ENCODE data around the gene SAMD8. TPM values are rescaled to one million over a fixed set of nuclear protein-coding genes. Genes with fewer than 3 reads are reported as not detected.
"Not testable (repeated sequence)": the region's sequence is repeated elsewhere in the genome, so short reads cannot be mapped to it uniquely, and the experiment has no call there.

The SAMD8 gene
- total RNA-seq, 1 experiment from 2014 or later = 23.6 TPM

DNA sequence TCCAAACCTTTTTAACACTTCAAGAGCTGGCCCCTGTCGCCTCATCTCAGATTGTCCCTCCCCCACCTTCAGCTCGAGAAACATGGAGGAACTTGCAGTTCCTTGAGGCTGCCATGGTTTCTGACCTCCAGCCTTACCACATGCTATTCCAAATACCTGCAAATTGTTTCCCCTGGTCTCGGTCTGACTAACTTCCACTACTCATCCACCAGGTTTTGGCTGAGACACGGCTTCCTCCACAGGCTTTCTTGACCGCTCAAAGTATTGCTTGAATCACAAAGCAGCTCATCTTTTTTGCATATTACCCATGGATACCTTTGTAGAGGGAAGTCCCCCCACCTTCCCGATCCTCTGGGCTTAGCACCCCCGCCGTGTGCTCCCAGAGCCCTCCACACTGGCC, 5.2 kb upstream of the SAMD8 start:
- Histone ChIP-seq H2AFZ (ENCODE audit: low read depth, low read length, poor library complexity, severe bottlenecking) (no peak overlapping the region), H3K4me1 (ENCODE audit: control insufficient read depth in 1 of 2, insufficient read depth in 2 of 2, low read length in 2 of 2) (peaks cover 9 to 28% of the 10 kb centered on the region in 2 experiments; a peak in 3 of 4 replicates), H3K4me2 (ENCODE audit: low read length) (no peak overlapping the region), H3K4me3 (replicated peaks in 1 of 2; ENCODE audit: low read depth in 1 of 2, low read length in 2 of 2) (no peak overlapping the region), H3K27ac (ENCODE audit: low read depth, low read length) (no peak overlapping the region), H3K79me2 (ENCODE audit: insufficient read depth, low read length) (no peaks in the 10 kb centered on the region), H3K9ac (ENCODE audit: low read length) (no peak overlapping the region), H4K20me1 (ENCODE audit: insufficient read depth) (no peaks in the 10 kb centered on the region), H3K27me3 (ENCODE audit: insufficient read depth, low read length) (no peaks in the 10 kb centered on the region), H3K9me2 (ENCODE audit: insufficient read depth) (no peaks in the 10 kb centered on the region), H3K36me3 (ENCODE audit: control insufficient read depth in 1 of 2, insufficient read depth in 2 of 2, low read length in 2 of 2) (no peaks in the 10 kb centered on the region), H3K9me3 (ENCODE audit: control insufficient read depth in 1 of 2, insufficient read depth in 1 of 2, low read depth in 1 of 2, low read length in 2 of 2) (no peaks in the 10 kb centered on the region)
- DNase-seq (ENCODE audit: low read depth, low spot score) (no peak), ATAC-seq (no peak)
- BruUV-seq (replicated peaks) = no TSS peak
- CTCF ChIA-PET = no interaction called here
- no peak for TF ChIP-seq YY1 (IDR thresholded peaks at IDR 0.05; ENCODE audit: extremely low read depth, insufficient replicate concordance, low read depth, low read length)
- TF ChIP-seq MAX (IDR thresholded peaks at IDR 0.05) = no peak
- no peak for TF ChIP-seq POLR2A (IDR thresholded peaks at IDR 0.05; ENCODE audit: borderline replicate concordance, extremely low read depth, insufficient read depth, insufficient read length)
- no peak for TF ChIP-seq EZH2phosphoT487 (IDR thresholded peaks at IDR 0.05; ENCODE audit: borderline replicate concordance)
- TF ChIP-seq, protein P1, sequence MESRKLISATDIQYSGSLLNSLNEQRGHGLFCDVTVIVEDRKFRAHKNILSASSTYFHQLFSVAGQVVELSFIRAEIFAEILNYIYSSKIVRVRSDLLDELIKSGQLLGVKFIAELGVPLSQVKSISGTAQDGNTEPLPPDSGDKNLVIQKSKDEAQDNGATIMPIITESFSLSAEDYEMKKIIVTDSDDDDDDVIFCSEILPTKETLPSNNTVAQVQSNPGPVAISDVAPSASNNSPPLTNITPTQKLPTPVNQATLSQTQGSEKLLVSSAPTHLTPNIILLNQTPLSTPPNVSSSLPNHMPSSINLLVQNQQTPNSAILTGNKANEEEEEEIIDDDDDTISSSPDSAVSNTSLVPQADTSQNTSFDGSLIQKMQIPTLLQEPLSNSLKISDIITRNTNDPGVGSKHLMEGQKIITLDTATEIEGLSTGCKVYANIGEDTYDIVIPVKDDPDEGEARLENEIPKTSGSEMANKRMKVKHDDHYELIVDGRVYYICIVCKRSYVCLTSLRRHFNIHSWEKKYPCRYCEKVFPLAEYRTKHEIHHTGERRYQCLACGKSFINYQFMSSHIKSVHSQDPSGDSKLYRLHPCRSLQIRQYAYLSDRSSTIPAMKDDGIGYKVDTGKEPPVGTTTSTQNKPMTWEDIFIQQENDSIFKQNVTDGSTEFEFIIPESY (IDR thresholded peaks at IDR 0.05; ENCODE audit: extremely low read depth, insufficient replicate concordance, low read length) = no peak
- no peak for TF ChIP-seq POLR2AphosphoS5 (IDR thresholded peaks at IDR 0.05; ENCODE audit: low read depth, low read length)
- TF ChIP-seq FOSL1 (IDR thresholded peaks at IDR 0.05; ENCODE audit: low read depth) = no peak
- no peak for TF ChIP-seq SRF (IDR thresholded peaks at IDR 0.05; ENCODE audit: low read depth)
- TF ChIP-seq EZH2 (IDR thresholded peaks at IDR 0.05) = no peak
- no peak for TF ChIP-seq CBX3 (IDR thresholded peaks at IDR 0.05; ENCODE audit: low read depth)
- no peak for TF ChIP-seq CEBPB (IDR thresholded peaks at IDR 0.05; ENCODE audit: low read depth)
- TF ChIP-seq, protein P2, sequence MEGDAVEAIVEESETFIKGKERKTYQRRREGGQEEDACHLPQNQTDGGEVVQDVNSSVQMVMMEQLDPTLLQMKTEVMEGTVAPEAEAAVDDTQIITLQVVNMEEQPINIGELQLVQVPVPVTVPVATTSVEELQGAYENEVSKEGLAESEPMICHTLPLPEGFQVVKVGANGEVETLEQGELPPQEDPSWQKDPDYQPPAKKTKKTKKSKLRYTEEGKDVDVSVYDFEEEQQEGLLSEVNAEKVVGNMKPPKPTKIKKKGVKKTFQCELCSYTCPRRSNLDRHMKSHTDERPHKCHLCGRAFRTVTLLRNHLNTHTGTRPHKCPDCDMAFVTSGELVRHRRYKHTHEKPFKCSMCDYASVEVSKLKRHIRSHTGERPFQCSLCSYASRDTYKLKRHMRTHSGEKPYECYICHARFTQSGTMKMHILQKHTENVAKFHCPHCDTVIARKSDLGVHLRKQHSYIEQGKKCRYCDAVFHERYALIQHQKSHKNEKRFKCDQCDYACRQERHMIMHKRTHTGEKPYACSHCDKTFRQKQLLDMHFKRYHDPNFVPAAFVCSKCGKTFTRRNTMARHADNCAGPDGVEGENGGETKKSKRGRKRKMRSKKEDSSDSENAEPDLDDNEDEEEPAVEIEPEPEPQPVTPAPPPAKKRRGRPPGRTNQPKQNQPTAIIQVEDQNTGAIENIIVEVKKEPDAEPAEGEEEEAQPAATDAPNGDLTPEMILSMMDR (IDR thresholded peaks at IDR 0.05 in 2 of 3, conservative IDR thresholded peaks at IDR 0.05 in 1 of 3; ENCODE audit: borderline replicate concordance in 1 of 3, insufficient read depth in 1 of 3, low read depth in 2 of 3, low read length in 2 of 3) = no peak
- TF ChIP-seq TCF7L2 (IDR thresholded peaks at IDR 0.05; ENCODE audit: borderline replicate concordance, extremely low read depth, insufficient read depth, insufficient read length) = no peak
- TF ChIP-seq JUND (IDR thresholded peaks at IDR 0.05) = no peak
- intact Hi-C loops (cut with micrococcal nuclease) = no loop called here
- RAD21 ChIA-PET (ENCODE audit: low non-redundant PET in 1 of 2, low total read pairs in 2 of 2, uncharacterized antibody in 2 of 2, unreplicated experiment in 2 of 2) = no interaction called here
- POLR2A ChIA-PET = interaction anchor here (0.7 to 1.0 kb wide), 2 partner anchors 8 to 281 kb away, joined by 3 read pairs; no protein-coding TSS in a partner anchor

DNA sequence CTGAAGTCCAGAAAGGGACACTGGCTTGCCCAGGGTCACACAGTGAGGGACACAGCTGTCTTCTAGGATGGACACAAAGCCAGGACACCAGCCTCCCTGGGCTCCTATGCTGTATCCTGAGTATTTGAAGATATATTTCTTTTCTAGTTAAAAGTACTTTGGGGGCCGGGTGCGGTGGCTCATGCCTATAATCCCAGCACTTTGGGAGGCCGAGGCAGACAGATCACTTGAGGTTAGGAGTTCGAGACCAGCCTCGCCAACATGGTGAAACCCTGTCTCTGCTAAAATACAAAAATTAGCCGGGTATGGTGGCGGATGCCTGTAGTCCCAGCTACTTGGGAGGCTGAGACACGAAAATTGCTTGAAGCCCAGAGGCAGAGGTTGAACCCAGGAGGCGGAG, 4.6 kb upstream of the SAMD8 start:
- RAD21 ChIA-PET (ENCODE audit: low non-redundant PET in 1 of 2, low total read pairs in 2 of 2, uncharacterized antibody in 2 of 2, unreplicated experiment in 2 of 2); H3K9ac ChIP-seq (ENCODE audit: low read length); DNase-seq (ENCODE audit: low read depth, low spot score); H3K9me3 ChIP-seq (ENCODE audit: control insufficient read depth in 1 of 2, insufficient read depth in 1 of 2, low read depth in 1 of 2, low read length in 2 of 2); H3K4me3 ChIP-seq (replicated peaks in 1 of 2; ENCODE audit: low read depth in 1 of 2, low read length in 2 of 2); H4K20me1 ChIP-seq (ENCODE audit: insufficient read depth); H3K27me3 ChIP-seq (ENCODE audit: insufficient read depth, low read length); H2AFZ ChIP-seq (ENCODE audit: low read depth, low read length, poor library complexity, severe bottlenecking); H3K9me2 ChIP-seq (ENCODE audit: insufficient read depth); ATAC-seq; BruUV-seq (replicated peaks); H3K36me3 ChIP-seq (ENCODE audit: control insufficient read depth in 1 of 2, insufficient read depth in 2 of 2, low read length in 2 of 2); intact Hi-C loops (cut with micrococcal nuclease); H3K79me2 ChIP-seq (ENCODE audit: insufficient read depth, low read length); H3K27ac ChIP-seq (ENCODE audit: low read depth, low read length); CTCF ChIA-PET; H3K4me2 ChIP-seq (ENCODE audit: low read length): not testable (repeated sequence)
- POLR2A ChIA-PET = interaction anchor here (1.0 kb wide), 1 partner anchor 9 kb away, joined by 3 read pairs; no protein-coding TSS in a partner anchor
- peaks cover 9 to 28% of the 10 kb centered on the region in 2 experiments; a peak in 3 of 4 replicates for H3K4me1 ChIP-seq (ENCODE audit: control insufficient read depth in 1 of 2, insufficient read depth in 2 of 2, low read length in 2 of 2)

Measured in HCT116 (cell line).